Measurements from ENCODE around the gene A1BG.
A peak's percentile ranks its signal among the peaks of the same experiment; 100 is the strongest.
"Not testable (repeated sequence)": the region's sequence is repeated elsewhere in the genome, so short reads cannot be mapped to it uniquely, and the experiment has no call there.

Gene A1BG

GRCh38 chr19:58385891-58386575, 32.7 kb upstream of the A1BG start:
- no peak for DNase-seq

DNA sequence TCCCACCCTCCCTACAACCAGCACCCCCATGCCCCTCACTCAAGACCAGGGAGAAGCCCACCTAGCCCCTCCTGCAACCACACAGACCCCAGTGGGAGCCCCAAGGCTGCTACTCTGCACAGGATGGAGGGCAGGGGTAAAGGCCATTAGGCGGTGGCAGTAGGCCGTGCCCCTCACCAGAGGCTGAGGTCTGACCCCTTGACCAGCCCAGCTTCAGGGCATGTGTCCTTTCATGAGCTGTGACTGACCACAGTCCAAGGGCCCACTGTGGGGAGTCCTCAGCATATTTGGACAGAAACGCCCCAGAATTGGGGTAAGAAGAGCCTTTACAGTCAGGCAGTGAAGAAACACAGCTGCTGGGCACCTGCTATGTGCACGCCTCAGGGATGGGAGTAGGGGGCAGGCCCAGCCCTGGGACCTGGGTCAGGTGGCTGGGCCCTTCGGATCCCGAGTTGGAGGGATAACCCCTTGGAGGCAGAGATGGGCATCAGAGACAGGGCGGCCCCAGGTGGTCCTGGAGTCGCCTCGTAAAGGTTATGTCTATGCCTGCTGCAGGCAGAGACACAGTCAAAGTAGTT, 32.1 kb upstream of the A1BG start:
- DNase-seq: no peak

GRCh38 chr19:58382997-58383603, 29.8 kb upstream of the A1BG start:
- DNase-seq: no peak

DNA sequence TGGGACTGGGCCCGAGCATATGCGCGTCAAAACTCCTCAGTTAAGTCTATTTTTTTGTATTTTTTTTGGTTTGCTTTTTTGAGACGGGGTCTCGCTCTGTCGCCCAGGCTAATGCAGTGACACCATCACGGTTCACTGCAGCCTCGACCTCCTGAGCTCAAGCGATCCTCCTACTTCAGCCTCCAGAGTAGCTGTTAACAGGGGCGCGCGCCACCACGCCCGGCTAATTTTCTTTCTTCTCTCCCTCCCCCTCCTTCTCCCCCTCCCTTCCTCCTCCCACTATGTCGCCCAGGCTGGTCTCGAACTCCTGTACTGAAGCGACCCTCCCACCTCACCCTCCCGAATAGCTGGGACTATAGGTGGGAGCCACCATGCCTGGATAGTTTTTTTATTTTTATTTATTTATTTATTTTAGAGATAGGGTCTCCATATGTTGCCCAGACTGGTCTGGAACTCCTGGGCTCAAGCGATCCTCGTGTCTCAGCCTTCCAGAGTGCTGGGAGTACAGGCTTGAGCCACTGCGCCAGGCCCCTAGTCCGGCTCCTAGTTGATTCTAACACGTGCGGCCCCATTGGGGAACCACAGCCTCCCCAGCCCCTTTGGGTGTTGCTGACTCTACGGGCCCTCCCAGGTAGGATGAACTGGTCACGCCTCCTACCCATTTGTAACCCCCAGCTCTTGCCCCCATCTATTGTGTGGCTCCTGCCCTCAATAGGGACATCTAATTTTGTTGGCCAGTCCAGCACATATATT, 28.3 kb upstream of the A1BG start:
- no peak for DNase-seq

GRCh38 chr19:58380662-58381459, 27.6 kb upstream of the A1BG start, which contains the start of gene ZNF837:
TSS of gene ZNF837 (minus strand) at chr19:58381030. CDS start at chr19:58369332, 11,698 bp downstream.
- peak; percentile 99 for DNase-seq

GRCh38 chr19:58380037-58380661, 26.9 kb upstream of the A1BG start:
- DNase-seq: peak; percentile 51 to 56

GRCh38 chr19:58379246-58379645, 26.0 kb upstream of the A1BG start:
- no peak for DNase-seq

GRCh38 chr19:58376724-58377123, 23.4 kb upstream of the A1BG start:
- not testable (repeated sequence) for DNase-seq

DNA sequence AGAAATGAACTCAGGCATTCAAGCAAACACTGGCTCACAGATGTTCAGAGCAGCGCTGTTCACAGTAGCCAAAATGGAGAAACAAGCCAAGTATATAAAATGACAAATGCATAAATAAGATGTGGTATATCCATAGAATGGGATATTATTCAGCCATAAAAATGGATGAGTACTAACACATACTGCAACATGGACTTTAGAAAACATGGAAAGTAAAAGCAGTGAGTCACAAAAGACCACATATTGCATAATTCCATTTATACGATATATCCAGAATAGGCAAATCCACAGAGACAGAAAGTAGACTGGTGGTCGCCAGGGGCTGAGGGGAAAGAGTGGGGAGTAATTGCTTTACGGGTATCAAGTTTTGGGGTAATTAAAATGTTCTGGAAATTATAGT, 20.9 kb upstream of the A1BG start:
- no peak for DNase-seq

- DNase-seq: no peak
These were observed 19.2 kb upstream of the A1BG start for GRCh38 chr19:58372311-58373133.

DNA sequence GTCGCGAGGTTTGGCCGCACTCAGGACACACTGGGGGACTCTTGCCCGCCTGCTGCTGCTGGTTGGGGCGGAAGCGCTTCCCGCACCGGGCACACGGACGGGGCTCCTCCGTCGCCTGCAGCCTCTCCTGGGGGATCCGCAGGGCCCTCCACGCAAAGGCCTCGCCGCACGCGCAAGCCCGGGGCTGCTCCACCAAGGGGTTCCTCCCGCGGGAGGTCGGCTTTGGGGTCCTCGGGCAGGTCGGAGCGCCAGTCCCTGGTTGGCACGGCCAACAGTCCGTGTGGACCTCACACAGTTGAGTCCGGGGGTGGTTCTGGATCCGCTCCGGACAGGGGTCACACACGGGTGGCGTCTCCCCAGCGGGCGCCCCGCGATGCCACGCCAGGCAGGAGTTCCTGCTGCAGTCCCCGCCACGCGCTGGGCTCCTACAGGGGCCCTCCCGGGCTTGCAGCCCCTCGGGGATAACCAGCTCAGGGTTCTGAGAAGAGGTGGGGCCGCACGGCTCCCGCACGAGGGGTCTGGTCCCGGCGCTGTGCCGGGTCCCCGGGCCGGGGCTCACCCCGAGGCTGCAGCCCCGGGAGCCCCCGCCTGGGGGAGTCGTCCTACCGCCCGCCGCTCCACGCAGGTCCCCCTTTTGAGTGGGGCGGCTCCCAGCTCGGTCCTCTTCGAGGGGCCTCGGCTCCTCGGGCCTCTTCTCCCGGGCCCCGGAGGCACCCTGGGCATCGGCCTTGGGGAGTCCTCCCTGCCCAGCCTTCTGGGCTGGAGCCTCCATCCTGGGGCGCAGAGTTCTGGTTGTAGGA, 15.5 kb upstream of the A1BG start:
- DNase-seq: no peak

- DNase-seq: no peak
These were observed 14.6 kb upstream of the A1BG start for GRCh38 chr19:58367698-58368454.

- DNase-seq: no peak
These were observed 13.5 kb upstream of the A1BG start for GRCh38 chr19:58366585-58367430.

DNA sequence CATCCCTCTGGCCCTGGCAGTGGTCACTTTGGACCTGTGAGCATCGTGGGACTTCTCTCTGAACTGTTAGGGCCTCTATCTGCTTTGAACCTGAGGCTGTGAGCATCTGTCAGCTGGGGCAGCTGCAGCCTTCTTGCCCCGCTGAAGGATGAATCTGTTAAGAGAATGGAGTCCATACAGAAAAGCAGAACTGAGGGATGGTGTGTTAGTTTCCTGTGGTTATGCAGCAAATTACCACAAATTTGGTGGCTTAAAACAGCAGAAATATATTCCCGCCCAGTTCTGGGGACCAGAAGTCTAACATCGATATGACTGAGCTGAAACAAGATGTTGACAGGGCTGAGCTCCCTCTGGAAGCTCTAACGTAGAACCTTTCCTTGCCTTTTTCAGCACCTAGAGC, 10.9 kb upstream of the A1BG start:
- peak; percentile 96 for DNase-seq

DNA sequence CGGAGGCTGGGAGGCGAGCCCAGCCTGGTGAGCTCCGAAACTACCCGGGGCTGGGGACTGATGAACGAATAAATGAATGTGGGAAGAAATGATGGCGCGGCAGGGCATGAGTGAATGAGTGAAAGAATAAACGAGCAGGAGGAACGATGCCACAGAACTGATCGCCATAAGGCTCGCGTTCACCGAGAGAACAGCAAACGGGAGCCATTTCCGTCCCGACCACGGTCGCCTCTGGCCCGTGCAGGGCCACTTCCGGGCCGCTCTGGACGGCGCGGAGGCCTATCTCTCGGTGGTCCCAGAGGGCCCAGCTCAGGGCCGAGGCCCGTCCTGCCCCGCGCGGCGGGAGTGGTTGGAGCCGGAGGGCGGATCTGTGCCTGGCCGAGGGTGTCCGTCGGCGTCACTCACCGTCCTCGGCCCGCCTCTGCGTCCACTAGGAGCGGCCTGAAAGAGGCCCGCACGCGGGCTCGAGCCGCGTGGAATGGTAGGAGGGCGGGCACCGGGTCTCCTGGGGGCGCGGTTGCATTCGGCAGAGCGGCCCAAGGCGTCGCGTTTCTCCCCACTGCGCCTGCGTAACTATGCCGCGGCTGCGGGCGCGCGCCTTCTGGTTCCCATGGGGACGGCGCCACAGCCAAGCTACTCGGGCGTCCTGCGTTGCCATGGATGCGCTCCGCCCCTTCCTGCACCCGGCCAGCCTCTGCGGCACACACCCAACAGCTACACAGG, 9.1 kb upstream of the A1BG start, which contains the start of gene ZNF497:
ZNF497 (minus strand) TSS at position 480 of the 723 bp plus-strand sequence. CDS start 5,116 bp downstream, outside the sequence.
- DNase-seq: peak; percentile 92 to 93

- DNase-seq: peak; percentile 43 to 57
These were observed 8.6 kb upstream of the A1BG start for GRCh38 chr19:58361900-58362271.

- no peak for DNase-seq
These were observed 4.3 kb upstream of the A1BG start for GRCh38 chr19:58357481-58358145.

Data from Kasumi-1 (cell line).